ENCODE measurements around the gene PDC.
"Not testable (repeated sequence)": the region's sequence is repeated elsewhere in the genome, so short reads cannot be mapped to it uniquely, and the experiment has no call there.

The PDC gene

DNA sequence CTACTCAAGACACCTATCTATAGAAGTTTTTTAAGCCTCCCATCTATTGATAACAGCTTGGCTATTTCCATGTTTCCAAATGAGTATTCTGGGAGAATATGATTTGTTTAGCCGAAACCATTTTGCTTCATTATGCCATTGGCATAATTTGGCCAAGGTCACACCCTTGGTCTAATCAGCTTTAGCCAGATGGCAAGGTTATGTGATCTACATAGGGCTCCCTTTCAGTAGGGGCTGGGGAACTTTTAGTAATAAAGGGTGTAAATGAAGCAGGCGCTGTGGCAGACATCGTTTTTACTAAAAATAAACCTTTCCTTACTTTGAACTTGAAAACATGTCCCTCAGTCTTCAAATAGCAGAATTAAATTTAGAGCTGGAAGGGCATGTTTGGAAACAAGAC is 3.0 kb upstream of the PDC start:
- no peak for DNase-seq

DNA sequence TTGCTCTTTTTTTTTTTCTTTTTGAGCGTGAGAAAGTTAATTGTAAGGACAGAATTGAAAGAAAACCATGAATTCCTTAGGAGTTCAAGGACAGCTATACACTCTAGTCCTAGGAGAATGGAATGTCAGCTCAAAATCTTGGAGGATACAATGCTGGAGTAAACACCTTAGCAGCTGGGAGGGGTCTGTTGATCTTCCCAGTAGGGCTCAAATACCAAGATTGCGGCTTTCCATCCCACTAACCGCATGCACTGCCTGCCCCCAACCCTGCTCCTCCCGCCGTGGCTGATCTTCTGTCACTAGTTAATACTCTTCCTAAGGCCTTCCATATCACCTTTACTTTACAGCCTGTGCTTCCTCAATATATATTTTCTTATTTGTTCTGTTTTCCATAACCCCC is 2.6 kb upstream of the PDC start:
- no peak for DNase-seq

DNA sequence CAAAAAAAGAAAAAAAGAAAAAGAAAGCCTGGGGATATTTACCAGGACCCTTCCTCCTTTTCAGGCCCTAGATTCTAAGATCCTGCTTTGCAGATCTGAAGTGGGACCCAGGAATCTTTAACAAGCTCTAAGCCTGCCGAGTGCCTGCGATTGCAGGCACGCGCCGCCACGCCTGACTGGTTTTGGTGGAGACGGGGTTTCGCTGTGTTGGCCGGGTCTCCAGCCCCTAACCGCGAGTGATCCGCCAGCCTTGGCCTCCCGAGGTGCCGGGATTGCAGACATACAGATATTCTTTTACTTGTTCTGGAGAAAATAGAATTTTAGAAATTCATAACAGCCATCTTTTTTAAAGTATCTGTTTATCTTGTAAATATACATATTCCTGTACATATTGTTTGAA is 1.8 kb downstream of the PDC start:
- not testable (repeated sequence) for DNase-seq

DNA sequence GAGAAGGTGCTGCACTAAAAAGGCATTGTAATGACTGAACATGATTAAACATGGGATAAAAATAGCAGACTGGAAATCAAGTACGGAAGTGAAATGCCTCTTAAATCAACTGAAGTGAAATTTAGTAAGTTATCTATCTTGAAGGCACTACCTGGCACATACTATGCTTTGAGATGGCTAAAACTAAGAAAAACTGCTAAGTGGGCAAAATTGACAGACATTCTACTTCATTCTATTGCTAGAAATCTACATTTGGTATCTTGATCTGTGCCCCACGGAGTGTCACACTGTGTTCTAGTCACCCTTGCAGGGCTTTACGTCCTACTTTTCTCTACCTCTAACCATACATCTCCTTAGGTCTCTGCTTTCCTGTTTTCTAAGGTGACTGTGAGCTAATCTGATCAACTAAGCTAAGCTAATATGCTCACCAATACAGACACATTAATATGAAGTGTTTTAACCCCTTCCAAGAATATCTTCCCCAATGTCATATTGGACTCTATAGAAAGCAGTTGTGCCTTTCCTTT is 4.1 kb downstream of the PDC start:
- no peak for DNase-seq

DNA sequence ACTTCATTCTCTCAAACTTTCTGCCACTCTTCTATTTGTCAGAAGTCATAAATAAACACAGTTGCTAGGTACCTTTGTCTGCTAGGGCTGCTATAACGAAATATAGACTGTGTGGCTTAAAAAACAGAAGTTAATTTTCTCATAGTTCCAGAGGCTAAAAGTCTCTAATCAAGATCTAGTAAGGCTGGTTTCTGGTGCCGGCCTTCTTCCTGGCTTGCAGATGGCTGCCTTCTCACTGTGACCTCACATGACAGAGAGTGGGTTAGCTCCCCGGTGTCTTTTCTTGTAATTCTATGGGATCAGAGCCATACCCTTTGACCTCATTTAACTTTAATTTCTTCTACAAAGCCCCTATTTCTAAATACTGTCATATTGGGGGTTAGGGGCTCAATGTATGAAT is 5.9 kb downstream of the PDC start:
- no peak for DNase-seq

DNA sequence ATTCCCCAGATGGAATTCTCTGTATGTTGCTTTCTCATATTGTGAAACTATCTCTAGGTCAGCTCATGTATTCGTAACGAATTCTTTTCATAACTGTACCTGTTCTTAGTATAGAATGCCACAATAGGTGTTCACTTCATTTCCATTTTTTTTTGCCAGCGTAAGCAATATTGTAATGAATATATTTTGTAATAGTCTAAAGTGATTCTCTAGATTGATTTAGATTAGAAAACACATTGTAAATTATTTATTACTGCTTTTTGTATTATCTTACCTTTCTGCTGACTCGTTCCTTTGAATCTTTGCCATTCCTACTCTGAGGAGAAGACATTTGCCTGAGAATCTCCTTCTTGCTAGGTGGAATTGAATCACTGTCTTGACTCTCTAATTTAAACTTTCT is 14.8 kb downstream of the PDC start:
- DNase-seq: no peak

DNA sequence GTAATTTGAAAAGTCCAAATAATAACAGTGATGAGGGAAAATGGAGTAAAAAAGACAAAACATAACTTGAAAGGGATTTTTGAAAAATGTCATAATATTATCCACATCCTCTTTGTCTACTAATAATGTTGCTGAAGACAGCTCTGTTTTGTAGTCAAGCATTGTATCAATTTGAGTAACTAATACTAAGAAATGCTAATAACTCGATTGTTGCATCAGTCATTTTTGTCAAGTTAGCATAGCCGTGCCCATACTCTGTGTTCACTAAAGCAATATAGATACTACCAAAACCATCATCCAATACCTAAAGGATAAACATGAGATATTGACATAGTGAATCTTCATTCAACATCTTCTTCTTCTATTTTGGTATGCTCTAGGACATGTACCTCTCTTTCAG is 17.3 kb downstream of the PDC start:
- DNase-seq: no peak

DNA sequence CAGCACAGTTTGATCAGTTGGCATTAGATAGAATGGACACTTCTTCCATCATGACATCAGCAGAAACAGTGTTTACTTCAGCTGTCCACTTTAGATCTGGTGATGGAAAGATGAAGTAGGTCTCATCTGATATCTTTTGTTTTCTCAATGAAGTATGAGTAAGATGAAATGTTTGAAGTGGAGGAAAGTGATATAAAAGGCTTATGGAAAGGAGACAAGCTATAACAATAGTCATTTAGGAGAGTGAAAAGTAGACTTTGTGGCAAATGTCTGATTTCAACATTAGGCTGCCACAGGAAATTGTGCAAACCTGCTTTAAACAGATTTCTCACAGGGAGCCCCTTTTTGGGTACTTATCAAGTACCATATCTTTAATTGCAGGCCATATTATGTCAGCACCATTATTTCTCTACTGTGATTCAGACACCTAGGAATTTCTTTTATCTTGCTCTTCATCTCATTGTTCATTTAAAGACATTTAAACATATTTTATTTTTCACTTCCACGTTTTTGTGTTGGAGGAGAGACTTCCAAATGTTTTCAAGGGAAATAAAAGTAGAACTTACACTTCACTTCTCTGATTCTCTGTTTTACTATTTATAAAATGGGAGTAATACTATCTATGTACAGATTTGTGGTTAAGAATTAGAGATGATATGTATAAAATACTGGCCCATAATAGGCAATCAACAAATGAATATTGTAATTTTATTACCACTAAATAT is 18.1 kb downstream of the PDC start:
- DNase-seq: no peak

DNA sequence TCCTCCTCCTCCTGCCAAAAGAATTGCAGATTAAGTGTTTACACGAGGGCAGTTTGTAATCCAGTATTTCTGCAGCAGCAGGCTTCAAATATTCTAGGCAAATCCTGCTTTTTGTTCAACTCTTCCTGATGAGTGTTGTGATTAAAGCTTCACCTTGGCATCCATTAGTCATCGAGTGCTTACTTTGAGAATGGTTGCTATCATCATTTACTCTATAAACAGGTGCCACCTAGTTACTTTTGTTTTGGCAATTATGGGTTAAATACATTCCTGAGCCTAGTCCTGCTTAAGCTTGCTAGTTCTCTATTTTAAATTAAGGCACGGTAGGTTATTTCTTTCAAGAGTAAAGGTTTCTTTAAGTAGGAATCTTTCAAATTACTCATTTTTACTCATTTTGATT is 20.3 kb downstream of the PDC start:
- no peak for DNase-seq

DNA sequence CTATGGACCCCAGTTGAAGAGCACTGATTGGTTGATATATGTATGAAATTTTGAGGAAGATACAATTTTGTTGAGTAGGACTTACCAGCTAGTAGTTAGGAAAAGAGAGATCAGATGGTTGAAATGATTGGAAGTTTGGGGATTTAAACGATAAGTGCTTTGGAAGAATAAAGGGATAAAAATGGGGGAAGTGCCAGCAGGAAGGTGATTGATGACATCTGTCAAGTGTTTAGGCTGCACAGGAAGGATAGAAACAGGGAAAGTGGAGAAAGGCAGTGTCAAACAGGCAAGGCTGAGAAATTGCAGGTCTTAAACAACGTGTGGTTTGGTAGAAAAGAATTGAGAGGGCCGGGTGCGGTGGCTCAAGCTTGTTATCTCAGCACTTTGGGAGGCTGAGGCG is 22.3 kb downstream of the PDC start:
- DNase-seq: no peak

DNA sequence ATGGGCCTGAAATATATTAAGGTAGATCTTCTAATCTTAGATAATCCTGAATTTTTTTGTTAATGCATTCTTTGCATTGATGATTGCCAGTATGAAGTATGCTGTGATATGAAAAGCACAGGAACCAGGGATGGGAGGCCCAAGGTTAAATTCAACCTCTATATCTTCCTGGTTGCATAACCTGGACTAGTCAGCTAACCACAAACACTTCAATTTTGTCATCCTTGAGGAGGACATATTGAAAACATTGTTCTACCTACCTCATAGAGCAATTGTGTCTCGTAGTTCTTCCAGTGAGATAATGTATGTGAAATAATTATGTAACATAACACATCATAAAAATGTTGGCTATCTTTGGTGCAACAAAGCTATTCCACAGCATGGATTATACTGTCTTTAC is 25.6 kb downstream of the PDC start:
- no peak for DNase-seq

DNA sequence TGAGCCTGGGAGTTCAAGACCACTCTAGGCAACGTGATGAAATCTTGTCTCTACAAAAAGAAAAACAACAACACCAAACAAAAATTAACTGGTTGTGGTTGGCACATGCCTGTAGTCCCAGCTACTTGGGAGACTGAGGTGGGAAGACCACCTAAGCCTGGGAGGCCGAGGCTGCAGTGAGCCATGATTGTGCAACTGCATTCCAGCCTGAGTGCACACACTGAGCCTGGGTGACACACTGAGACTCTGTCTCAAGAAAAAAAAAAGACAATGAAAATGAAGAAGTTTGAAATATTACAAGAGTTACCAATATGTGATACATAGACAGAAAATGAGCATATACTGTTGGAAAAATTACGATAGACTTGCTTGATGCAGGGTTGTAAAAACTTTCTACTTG is 31.9 kb downstream of the PDC start:
- DNase-seq: no peak

DNA sequence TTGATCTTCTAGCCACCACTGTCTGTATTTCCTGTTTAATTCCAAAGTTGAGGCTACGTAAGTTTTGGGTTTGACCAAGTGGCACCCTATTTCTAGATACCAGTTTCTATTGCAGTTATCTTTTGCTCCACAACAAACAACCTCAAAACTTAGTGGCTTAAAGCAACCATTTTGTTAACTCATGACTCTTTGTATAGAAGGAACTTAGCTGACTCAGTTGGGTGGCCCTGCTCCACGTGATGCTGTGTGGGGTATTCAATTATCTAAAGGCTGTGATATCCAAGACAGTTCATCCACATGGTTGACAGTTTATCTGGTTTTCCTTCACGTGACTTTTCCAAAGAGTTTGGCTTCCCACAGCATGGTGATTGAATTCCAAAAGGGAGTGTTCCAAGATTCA is 34.8 kb downstream of the PDC start:
- no peak for DNase-seq

DNA sequence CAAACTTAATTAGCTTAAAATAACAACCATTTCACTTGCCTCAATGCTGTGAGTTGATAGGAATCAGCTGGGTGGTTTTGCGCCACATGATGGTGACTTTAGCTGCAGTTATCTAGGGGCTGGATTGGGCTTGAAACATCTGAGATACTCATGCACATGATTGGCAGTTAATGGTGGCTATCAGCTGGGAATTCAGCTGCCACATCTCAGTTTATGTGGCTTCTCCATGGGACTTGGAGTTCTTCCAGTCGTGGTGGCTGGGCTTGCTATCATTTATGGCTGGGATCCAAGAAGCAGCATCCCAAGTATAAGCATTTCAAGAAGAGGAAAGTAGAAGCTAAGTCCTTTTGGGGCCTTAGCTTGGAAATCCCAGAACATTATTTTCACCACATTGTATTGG is 36.4 kb downstream of the PDC start:
- no peak for DNase-seq

DNA sequence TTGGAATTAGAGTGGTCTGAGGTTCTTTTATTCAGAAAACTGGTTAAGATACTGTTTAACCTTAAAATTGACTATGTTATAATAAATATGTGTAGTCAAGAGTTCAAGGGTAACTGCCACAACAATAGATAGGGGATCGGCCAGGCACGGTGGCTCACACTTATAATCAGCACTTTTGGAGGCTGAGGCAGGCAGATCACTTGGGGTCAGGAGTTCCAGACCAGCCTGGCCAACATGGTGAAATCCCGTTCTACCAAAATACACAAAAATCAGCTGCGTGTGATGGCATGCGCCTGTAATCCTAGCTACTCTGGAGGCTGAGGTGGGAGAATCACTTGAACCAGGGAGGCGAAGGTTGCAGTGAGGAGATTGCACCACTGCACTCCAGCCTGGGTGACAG is 39.5 kb downstream of the PDC start:
- no peak for DNase-seq

DNA sequence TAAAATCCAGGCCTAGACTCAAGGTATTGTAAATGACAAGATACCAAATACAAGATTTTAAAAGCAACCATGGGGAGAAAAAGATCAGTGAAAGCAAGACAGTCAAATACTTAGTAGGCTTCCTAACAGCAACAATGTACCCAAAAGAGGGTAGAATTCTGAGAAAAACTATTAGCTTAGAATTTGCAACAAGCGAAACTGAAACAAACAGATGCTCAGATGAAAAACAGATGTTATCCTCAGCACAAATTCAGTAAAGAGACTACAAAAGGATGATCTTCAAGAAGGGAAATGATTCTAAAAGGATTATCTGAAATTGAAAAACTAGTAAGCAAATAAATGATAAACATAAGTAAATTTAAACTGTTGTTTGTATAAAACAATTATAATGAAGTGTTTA is 40.0 kb downstream of the PDC start:
- no peak for DNase-seq

DNA sequence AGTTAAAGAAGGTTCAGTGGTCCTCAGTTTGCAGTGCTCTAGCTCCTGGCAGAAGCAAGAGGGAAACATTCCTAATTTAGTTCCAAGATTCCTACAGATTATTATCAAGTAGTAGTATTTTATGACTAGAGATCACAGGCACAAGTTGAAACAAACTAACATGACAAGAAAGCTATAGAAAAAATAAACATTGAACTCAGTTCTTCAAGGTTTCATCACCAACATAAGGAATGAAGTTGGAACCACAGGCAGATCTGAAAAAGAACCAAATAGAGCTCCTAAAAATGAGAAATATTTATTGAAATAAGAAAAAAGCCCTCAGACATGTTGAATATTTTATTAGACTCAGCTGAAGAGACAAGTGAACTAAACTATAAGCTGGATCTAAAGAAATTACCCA is 40.6 kb downstream of the PDC start:
- no peak for DNase-seq

DNA sequence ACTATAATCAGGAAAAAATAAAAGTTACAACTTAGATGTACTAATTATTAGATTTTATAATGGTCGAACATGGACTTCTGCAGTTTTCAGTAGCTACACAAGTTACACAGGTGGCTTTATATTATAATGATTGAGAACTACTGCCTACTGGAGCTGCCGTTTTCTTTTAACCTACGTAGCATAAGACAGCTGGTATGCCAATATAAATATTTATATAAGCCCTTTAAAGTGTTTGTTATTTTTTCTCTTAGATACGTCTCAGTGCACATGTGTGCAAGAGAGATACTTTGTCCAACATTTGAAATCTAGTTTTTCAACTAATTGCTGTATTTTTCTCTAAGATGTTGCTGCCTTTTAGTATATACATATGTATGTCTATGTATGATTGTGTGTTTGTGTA is 42.4 kb downstream of the PDC start:
- no peak for DNase-seq

DNA sequence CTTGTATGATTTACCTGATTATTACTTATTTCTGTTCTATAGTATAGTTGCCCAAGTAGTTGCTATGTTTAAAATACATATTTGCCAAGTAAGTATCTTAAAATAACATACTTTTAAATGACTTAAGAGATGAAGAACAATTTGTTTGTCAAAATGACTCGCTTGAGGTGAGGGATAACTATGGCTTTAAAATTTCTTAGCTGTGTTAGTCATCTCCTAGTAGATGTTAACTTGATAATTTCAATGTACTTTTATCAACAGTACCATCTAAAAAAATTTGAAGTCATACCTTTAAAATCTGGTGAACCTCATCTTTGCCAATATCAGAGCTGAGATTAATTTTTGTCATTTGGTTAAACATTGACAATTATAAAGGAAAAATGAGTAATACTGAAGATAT is 47.6 kb downstream of the PDC start:
- no peak for DNase-seq

DNA sequence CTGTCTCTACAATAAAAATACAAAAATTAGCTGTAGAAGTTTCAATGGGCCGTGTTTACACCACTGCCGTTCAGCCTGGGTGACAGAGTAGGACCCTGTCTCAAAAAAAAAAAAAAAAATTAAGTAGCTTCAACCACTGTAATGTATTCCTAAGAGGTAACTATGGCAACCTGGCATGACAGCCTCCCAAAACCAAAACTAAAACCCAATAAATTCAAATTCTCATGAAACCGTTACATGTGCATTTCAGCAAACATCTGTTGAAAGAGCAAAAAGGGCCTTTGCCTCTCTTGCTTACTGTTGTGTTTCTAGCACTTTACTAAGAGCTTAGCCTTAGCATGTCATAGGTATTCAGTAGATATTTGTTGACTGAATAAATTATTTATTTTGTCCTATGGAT is 51.8 kb downstream of the PDC start:
- DNase-seq: no peak

DNA sequence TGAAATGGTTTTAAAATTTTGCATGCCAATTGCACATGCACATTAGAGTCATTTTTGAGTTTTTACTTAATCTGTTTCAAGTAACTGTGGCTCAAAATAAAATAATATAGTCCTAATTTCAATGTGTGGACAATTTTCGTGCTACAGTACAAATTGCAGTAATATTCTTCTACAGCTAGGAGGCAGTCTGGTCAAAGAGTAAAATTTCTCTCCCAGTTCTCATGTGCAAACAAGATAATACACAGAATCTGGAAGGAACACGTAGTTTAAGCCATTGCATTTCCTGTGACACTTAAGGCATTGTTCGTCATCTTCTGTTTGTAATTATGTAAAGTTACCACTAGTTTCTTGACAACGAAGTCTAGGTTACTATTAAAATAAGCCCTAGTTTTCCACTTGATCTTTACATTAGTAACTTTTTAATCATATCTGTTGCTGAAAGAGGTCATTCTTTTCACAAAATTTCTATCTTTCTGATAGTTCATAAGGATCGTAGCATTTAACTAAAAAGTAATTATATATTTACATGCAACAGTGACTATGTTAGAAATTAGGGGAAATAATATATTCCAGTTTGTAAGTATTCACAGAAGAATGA is 56.4 kb downstream of the PDC start:
- DNase-seq: peak; percentile 55

DNA sequence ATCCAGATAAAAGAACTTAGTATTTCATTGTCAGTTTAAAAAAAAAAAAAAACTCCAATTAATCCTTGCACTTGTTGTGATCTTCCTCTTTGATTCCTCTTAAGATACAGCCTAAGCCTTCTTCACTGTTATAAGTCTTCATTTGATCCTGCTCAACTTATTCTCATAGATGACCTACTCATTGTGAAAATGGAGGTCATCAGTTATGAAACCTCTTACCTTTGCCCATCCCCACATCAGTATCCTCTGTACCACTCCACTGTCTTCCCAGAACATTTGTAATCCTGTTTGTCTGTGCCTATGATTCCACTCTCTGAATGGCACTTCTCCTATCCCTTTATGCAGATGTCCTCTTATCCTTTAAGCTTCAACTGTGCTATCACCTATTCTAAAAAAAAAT is 57.3 kb downstream of the PDC start:
- no peak for DNase-seq

DNA sequence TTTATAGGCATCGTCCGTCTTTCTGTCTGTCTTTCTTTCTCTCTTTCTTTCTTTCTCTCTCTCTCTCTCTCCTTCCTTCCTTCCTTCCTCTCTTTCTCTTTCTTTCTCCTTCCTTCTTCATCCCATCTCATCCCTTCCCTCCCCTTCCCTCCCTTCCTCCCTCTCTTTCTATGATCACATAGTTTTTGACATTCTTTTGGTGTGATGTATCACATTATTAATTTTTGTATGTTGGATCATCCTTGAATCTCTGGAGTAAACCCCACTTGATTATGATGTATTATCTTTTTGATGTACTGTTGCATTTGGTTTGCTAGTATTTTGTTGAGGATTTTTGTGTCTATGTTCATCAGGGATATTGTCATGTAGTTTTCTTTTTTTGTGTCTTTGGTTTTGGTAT is 59.5 kb downstream of the PDC start:
- DNase-seq: not testable (repeated sequence)
